Smooth muscle cell of the brain vasculature (primary cell): ENCODE measurements around the gene HOXB2.

Experiments used
- DNase-seq: peaks from one replicate; pipeline ENCODE4 v3.0.0-alpha.2; 2012; ENCODE audit warnings: low read depth, low spot score

HOXB2 gene

GRCh38 chr17:48565925-48566710, 21.2 kb upstream of the HOXB2 start:
- no peak for DNase-seq

- no peak for DNase-seq
These were observed 20.2 kb upstream of the HOXB2 start for GRCh38 chr17:48565022-48565554.

GRCh38 chr17:48564188-48565021, 19.5 kb upstream of the HOXB2 start:
- DNase-seq, result no peak

- no peak for DNase-seq
These were observed 18.9 kb upstream of the HOXB2 start for GRCh38 chr17:48563867-48564187.

- no peak for DNase-seq
These were observed 18.5 kb upstream of the HOXB2 start for GRCh38 chr17:48563385-48563838.

- DNase-seq, result no peak
These were observed 18.0 kb upstream of the HOXB2 start for GRCh38 chr17:48562934-48563333.

GRCh38 chr17:48561884-48562810, 17.2 kb upstream of the HOXB2 start:
- DNase-seq, result no peak

- DNase-seq, result no peak
These were observed 15.2 kb upstream of the HOXB2 start for GRCh38 chr17:48559840-48560817.

GRCh38 chr17:48559122-48559839, 14.4 kb upstream of the HOXB2 start:
- no peak for DNase-seq

GRCh38 chr17:48558831-48559121, 13.9 kb upstream of the HOXB2 start:
- no peak for DNase-seq

GRCh38 chr17:48558057-48558830, 13.3 kb upstream of the HOXB2 start:
- DNase-seq, result no peak

GRCh38 chr17:48556576-48557401, 11.9 kb upstream of the HOXB2 start:
- DNase-seq, result no peak

GRCh38 chr17:48556229-48556575, 11.3 kb upstream of the HOXB2 start:
- no peak for DNase-seq

- no peak for DNase-seq
These were observed 10.6 kb upstream of the HOXB2 start for GRCh38 chr17:48555258-48556228.

GRCh38 chr17:48554412-48555257, 9.7 kb upstream of the HOXB2 start:
- DNase-seq, result no peak

GRCh38 chr17:48553826-48554225, 8.9 kb upstream of the HOXB2 start:
- DNase-seq, result no peak
